SJSA1 (cell line): Measurements from ENCODE around the gene ATP1A3. TPM values are rescaled to one million over a fixed set of nuclear protein-coding genes. Genes with fewer than 3 reads are reported as not detected.

Source experiments
- DNase-seq, 2 experiments: peaks; one replicate each; pipeline ENCODE4 v3.0.0-alpha.2; 2015 to 2020; ENCODE audit warnings: low spot score in 2 of 2, low read depth in 1 of 2
- H3K27ac ChIP-seq: fragments of 250-450 bp; sonication (Bioruptor Pico); 2 replicates; pipeline ENCODE4 v1.5.1; 2020; ENCODE audit warnings: mild to moderate bottlenecking, moderate library complexity
- H3K27me3 ChIP-seq: fragments of 250-450 bp; sonication (Bioruptor Pico); replicated peaks from 2 replicates; pipeline ENCODE4 v1.5.1; 2020; ENCODE audit warnings: mild to moderate bottlenecking, moderate library complexity
- H3K36me3 ChIP-seq: fragments of 250-450 bp; sonication (Bioruptor Pico); 2 replicates; pipeline ENCODE4 v1.5.1; 2020; ENCODE audit warnings: mild to moderate bottlenecking
- H3K4me1 ChIP-seq: fragments of 250-450 bp; sonication (Bioruptor Pico); replicated peaks from 2 replicates; pipeline ENCODE4 v1.6.1; 2021; ENCODE audit warnings: mild to moderate bottlenecking
- H3K4me3 ChIP-seq: fragments of 250-450 bp; sonication (Bioruptor Pico); 2 replicates; pipeline ENCODE4 v1.5.1; 2020; ENCODE audit warnings: mild to moderate bottlenecking
- H3K9me3 ChIP-seq: fragments of 250-450 bp; sonication (Bioruptor Pico); replicated peaks from 2 replicates; pipeline ENCODE4 v1.5.1; 2020; ENCODE audit warnings: mild to moderate bottlenecking
- total RNA-seq: library from RNA; depleted of rRNA; stranded (reverse); fragments of >200 nt; shearing (Covaris generic); gene quantifications from 2 replicates; pipeline ENCODE4 v1.2.3, GENCODE V29; 2014

ATP1A3 gene
- total RNA-seq, 1 experiment from 2014 or later, result not detected

GRCh38 chr19:41958367-41959055 is 35.5 kb downstream of the ATP1A3 start:
- DNase-seq, result peak; percentile 68 to 80
- H3K4me3 ChIP-seq, result peak overlapping the region; percentile 59
- H3K9me3 ChIP-seq, result no peaks in the 10 kb centered on the region
- H3K27me3 ChIP-seq, result no peaks in the 10 kb centered on the region
- H3K36me3 ChIP-seq, result no peaks in the 10 kb centered on the region
- H3K27ac ChIP-seq, result peak overlapping the region; percentile 40
- peaks cover 9% of the 10 kb centered on the region for H3K4me1 ChIP-seq

DNA sequence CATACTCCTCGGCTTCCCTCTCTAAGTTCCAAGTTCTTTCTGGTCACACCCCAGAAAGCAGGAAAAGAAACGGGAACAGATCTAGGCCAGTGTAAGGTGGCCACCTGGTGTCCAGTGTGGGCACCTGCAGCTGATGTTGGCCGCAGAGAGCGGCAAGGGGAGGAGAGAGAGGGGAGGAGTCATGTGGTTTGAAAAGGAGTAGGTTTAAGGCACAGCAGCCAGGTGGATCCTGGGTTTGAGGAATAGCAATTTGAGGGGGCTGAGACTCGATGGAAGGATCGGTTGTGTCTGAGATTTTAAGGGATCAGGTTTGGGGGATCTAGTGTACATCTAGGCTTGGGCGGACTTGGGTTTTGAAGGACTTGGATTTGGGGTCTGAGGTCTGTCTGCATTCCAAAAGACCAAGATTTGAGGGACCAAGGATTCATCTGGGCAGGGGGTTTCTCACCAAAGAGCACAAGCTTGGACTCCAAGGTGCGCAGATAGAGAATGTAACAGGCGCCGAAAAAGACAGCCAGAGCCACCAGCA is 36.1 kb downstream of the ATP1A3 start:
- Histone ChIP-seq H3K27me3 (no peaks in the 10 kb centered on the region), H3K27ac (no peak overlapping the region), H3K4me3 (peak overlapping the region; percentile 59), H3K9me3 (no peaks in the 10 kb centered on the region), H3K4me1 (peaks cover 9% of the 10 kb centered on the region), H3K36me3 (no peaks in the 10 kb centered on the region)
- peak; percentile 71 to 75 for DNase-seq

GRCh38 chr19:41957161-41957837 is 36.7 kb downstream of the ATP1A3 start:
- Histone ChIP-seq H3K27me3 (no peaks in the 10 kb centered on the region), H3K27ac (no peak overlapping the region), H3K36me3 (no peaks in the 10 kb centered on the region), H3K9me3 (no peaks in the 10 kb centered on the region), H3K4me1 (peaks cover 9% of the 10 kb centered on the region), H3K4me3 (no peak overlapping the region)
- no peak for DNase-seq

GRCh38 chr19:41956621-41957020 is 37.4 kb downstream of the ATP1A3 start:
- Histone ChIP-seq H3K27me3 (no peaks in the 10 kb centered on the region), H3K36me3 (no peaks in the 10 kb centered on the region), H3K9me3 (no peaks in the 10 kb centered on the region), H3K27ac (no peak overlapping the region), H3K4me1 (peaks cover 9% of the 10 kb centered on the region), H3K4me3 (no peak overlapping the region)
- no peak for DNase-seq

DNA sequence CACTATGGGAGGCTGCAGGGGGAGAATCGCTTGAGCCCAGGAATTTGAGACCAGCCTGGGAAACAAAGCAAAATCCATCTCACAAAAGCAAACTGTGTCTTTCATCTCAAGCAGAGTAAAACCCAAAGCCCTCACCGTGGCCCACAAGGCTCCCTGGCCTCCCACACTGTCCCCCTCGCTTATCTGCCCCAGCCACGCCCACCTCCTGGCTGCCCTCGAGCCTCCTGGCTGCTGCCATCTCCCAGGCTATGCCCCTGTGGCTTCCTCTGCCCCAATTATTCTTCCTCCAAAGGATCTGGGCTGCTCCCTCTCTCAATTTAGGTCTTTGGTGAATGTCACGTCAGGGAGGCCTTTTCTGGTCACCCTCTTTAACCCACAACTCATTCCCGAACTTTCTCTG is 38.5 kb downstream of the ATP1A3 start:
- H3K27me3 ChIP-seq, result no peaks in the 10 kb centered on the region
- no peaks in the 10 kb centered on the region for H3K36me3 ChIP-seq
- H3K9me3 ChIP-seq, result no peaks in the 10 kb centered on the region
- H3K4me1 ChIP-seq, result peaks cover 9% of the 10 kb centered on the region
- no peak overlapping the region for H3K4me3 ChIP-seq
- no peak overlapping the region for H3K27ac ChIP-seq
- no peak for DNase-seq

DNA sequence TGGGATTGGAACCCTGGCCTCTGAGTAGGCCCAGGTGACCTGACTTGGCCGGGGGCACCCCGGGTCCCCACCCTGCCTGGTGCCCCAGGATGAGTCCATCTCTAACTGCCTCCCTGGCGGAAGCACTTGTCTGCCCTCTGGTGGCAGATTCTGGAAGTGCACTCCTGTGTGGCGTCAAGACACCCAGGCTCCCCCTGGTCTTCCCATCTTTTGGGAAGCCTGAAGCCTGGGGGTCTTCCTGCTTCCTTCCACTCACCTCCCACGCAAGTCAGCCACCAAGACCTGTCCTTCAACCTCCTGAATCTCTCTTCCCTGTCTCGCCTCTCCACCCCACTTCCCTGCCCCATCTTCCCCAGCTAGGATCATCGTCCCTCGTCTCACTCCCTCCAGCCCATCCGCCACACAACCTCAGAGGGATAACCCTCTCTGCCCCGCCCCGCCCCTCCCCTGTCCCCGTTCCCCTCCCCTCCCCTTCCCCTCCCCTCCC is 42.3 kb downstream of the ATP1A3 start:
- Histone ChIP-seq H3K4me1 (no peaks in the 10 kb centered on the region), H3K36me3 (no peaks in the 10 kb centered on the region), H3K9me3 (no peaks in the 10 kb centered on the region), H3K27ac (no peak overlapping the region), H3K4me3 (no peak overlapping the region), H3K27me3 (no peaks in the 10 kb centered on the region)
- DNase-seq, result peak; percentile 63 to 80

DNA sequence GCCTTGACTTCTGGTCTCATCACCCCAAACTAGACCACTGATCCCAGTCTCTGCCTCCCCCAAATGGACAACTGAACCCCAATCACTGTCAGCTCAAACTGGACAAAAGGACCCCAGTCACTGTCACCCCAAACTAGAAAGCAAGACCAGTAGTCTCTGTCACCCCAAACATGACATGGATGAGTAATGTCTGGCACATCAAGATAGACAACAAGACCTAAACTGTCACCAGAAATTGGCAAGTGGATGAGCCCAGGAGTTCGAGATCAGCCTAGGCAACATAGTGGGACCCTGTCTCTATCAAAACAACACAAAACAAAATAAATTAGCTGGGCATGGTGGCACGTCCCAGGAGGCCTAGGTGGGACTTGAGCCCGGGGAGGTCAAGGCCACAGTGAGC is 46.9 kb downstream of the ATP1A3 start:
- H3K27ac ChIP-seq, result no peak overlapping the region

DNA sequence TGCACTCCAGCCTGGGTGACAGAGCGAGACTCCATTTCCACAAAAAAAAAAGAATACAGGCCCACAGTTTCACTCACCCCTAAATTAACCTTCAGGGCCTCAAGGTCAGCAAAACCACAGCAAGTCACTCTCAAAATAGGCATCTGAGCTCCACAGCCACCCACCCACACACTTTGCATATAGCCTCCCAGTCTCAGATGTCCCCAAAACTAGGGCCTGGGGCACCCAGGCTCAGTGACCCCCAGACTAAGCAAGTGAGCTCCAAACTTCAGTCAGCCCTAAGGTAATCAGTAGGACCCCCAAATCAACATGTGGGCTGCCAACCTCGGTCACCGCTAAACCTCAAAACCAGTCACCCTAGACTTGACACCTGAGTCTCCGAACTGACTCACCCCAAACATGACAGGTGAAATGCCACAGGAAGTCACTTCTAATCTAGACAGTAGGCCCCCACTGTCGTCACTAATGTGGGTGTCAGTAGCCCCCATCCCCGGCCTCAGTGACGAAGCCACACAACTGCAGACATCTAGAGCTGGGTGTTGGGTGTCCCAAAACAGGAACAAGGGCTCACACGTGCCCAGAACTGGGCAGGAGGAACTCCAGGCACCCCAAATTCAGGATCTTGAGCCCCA is 48.8 kb downstream of the ATP1A3 start:
- H3K27me3 ChIP-seq, result peaks cover 17% of the 10 kb centered on the region
- no peak overlapping the region for H3K4me3 ChIP-seq
- H3K27ac ChIP-seq, result no peak overlapping the region
- DNase-seq, result no peak
- H3K36me3 ChIP-seq, result no peaks in the 10 kb centered on the region
- H3K4me1 ChIP-seq, result peaks cover 4% of the 10 kb centered on the region; the same call in 1 of the 2 replicates
- H3K9me3 ChIP-seq, result no peaks in the 10 kb centered on the region

More for the DNA sequence above, 46.9 kb downstream of the ATP1A3 start:
- H3K4me1 ChIP-seq, result no peaks in the 10 kb centered on the region
- H3K36me3 ChIP-seq, result no peaks in the 10 kb centered on the region
- 0 out of 2 replicates have a peak, but pooled peaks cover 2% of the 10 kb centered on the region for H3K27me3 ChIP-seq
- DNase-seq, result no peak
- H3K4me3 ChIP-seq, result no peak overlapping the region
- H3K9me3 ChIP-seq, result no peaks in the 10 kb centered on the region

GRCh38 chr19:41944336-41944735 is 49.7 kb downstream of the ATP1A3 start:
- H3K9me3 ChIP-seq, result no peaks in the 10 kb centered on the region
- no peak for DNase-seq
- no peak overlapping the region for H3K27ac ChIP-seq
- peaks cover 21% of the 10 kb centered on the region for H3K27me3 ChIP-seq
- H3K4me3 ChIP-seq, result no peak overlapping the region
- peaks cover 4% of the 10 kb centered on the region; the same call in 1 of the 2 replicates for H3K4me1 ChIP-seq
- H3K36me3 ChIP-seq, result no peaks in the 10 kb centered on the region

DNA sequence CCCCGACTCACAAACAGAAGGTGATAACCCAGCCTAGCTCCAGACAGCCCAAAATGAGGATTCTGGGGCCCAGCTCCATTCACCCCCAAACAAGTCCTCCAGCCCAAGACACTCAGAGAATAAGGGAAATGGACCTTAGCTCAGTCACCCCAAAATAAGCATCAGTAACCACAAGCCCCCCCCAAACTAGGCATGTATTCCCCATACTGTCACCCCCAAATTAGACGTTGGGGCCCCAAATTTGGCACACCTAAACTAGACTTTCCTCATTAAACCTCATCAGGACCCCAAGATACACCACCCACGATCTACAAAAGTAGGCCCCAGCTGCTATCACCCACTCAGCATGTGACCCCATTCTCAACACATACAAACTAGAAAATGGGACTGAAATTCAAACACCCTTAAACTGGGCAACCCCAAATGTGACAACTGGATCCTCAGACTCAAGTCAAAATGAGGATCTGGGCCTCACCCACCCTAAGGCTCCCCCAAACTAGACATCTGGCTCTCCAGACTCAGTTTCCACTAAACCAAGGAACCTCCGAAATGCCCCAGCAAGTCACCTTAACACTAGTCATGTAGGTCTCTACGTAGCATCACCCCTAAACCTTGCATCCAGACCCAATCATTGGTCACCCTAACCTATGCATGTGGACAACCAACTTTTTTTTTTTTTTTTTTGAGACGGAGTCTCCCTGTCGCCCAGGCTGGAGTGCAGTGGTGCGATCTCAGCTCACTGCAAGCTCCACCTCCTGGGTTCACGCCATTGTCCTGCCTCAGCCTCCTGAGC is 52.4 kb downstream of the ATP1A3 start:
- no peak for DNase-seq
- Histone ChIP-seq H3K27ac (no peak overlapping the region), H3K9me3 (no peaks in the 10 kb centered on the region), H3K4me3 (no peak overlapping the region), H3K4me1 (peaks cover 4% of the 10 kb centered on the region; the same call in 1 of the 2 replicates), H3K27me3 (peaks cover 29% of the 10 kb centered on the region), H3K36me3 (no peaks in the 10 kb centered on the region)

- DNase-seq, result no peak
- Histone ChIP-seq H3K9me3 (no peaks in the 10 kb centered on the region), H3K4me3 (0 out of 2 replicates have a peak overlapping the region, but pooled peaks have one; percentile 5), H3K27me3 (peaks cover 36% of the 10 kb centered on the region), H3K27ac (no peak overlapping the region), H3K36me3 (no peaks in the 10 kb centered on the region), H3K4me1 (peaks cover 4% of the 10 kb centered on the region; the same call in 1 of the 2 replicates)
Measured at GRCh38 chr19:41940731-41941409, 53.2 kb downstream of the ATP1A3 start.

DNA sequence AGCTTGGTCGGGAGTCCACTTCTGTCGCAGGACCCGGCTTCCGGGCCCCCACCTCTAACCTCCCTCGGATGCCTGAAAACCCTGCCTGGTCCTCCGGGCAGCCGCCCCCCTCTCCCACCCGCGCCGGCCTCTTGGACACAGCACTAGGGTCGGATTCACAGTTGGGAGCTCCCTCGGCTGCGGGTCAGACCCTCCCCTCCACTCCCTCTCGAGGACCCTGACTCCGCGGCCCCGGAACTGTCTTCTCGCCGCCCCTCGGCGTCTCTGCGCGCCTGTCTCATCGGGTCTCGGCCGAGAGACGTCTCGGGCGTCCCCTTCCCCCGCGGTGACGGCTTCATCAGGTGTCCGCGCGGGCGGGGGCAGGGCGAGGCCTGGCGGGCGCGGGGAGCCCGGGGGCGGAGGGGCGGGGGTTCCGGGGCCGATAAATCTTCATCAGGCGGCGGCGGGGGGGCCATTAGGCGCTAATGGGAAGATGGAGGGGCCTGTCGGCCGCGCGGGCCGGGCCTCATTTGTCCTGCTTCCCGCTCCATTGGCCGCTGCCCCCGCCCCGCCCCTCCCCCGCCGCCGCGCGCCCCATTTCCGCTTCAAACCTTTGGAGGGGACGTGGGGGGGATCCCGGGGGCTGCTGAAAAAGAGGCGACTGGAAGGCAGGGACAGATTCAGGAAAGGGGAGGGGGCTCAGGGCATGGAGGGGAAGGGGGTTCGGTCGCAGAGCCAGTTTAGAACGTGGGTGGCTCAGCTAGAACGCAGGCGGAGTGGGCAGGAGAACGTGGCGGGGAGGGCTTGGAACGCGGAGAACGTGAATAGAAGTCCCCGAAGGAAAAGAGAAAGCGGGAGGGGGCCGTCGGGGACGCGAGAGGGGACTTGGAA is 53.9 kb downstream of the ATP1A3 start:
- Histone ChIP-seq H3K27me3 (peaks cover 41% of the 10 kb centered on the region), H3K27ac (no peak overlapping the region), H3K4me3 (0 out of 2 replicates have a peak overlapping the region, but pooled peaks have one; percentile 5), H3K4me1 (peaks cover 4% of the 10 kb centered on the region; the same call in 1 of the 2 replicates), H3K36me3 (no peaks in the 10 kb centered on the region), H3K9me3 (no peaks in the 10 kb centered on the region)
- DNase-seq, result no peak
